Esophagus (tissue), 2 donors: ENCODE measurements around the gene CFAP99. TPM values are rescaled to one million over a fixed set of nuclear protein-coding genes. Genes with fewer than 3 reads are reported as not detected.

Experiments used
- H3K27ac ChIP-seq, 2 donors: one replicate each; pipeline ENCODE4 v1.5.1; 2013; ENCODE audit warnings: low read depth in 2 of 2, mild to moderate bottlenecking in 2 of 2, inconsistent platforms in 1 of 2, low read length in 1 of 2, moderate library complexity in 1 of 2
- H3K27me3 ChIP-seq, 2 donors: one replicate each; pipeline ENCODE4 v1.6.1; 2013; ENCODE audit warnings: low read length in 2 of 2, control low read depth in 1 of 2, mild to moderate bottlenecking in 1 of 2; ENCODE audit not compliant: insufficient read depth in 2 of 2, control insufficient read depth in 1 of 2
- H3K36me3 ChIP-seq, 2 donors: one replicate each; pipeline ENCODE4 v1.6.1; 2013; ENCODE audit warnings: low read length in 1 of 2; ENCODE audit not compliant: control insufficient read depth in 2 of 2, insufficient read depth in 2 of 2
- H3K4me1 ChIP-seq, 2 donors: one replicate each; pipeline ENCODE4 v1.6.1; 2013; ENCODE audit warnings: low read length in 1 of 2; ENCODE audit not compliant: control insufficient read depth in 2 of 2, insufficient read depth in 2 of 2
- H3K4me3 ChIP-seq, 2 donors: one replicate each; pipeline ENCODE4 v1.5.1; 2013; ENCODE audit warnings: low read length in 2 of 2, mild to moderate bottlenecking in 2 of 2, low read depth in 1 of 2, moderate library complexity in 1 of 2
- H3K9me3 ChIP-seq, 2 donors: one replicate each; pipeline ENCODE4 v1.6.1; 2013; ENCODE audit warnings: mild to moderate bottlenecking in 2 of 2, low read depth in 1 of 2, low read length in 1 of 2, moderate library complexity in 1 of 2; ENCODE audit not compliant: control insufficient read depth in 2 of 2, insufficient read depth in 1 of 2
- WGBS, 2 donors: extraction: QIAGEN DNeasy Blood & Tissue Kit; methylation state at CpG; one replicate each; pipeline ENCODE4 v1.1.7; 2013; 5-methylcytosine and 5-hydroxymethylcytosine counted together
- polyA plus RNA-seq, 2 donors: library from polyadenylated mRNA; stranded (reverse); fragments of 200-250 nt; gene quantifications; one replicate each; pipeline ENCODE4 v1.2.3, GENCODE V29; 2013
- donor health status: healthy with polysubstance abuse.
- donor health status: Bipolar disorder and iron deficiency.

CFAP99 gene
- polyA plus RNA-seq, 2 donors, result 0.04 to 0.07 TPM

DNA sequence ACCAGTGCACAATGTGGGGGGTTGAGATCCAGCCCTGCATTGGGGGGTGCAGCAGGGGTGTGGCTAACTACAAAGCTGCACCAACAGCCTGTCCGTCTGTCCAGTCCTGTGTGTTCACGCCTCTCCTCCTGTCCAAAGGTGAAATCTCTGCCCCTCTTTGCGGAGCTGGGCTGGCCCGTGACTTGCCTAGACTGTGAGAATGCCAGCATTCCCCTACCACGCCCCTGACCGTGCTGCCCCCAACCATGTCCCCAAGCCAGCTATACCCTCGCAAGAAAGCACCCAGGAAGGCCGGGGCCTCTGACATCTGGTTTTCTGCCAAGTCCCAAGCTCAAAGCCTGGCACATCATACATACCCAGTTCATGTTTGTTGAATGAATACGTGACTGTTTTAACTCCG, 19.5 kb upstream of the CFAP99 start:
- no peak overlapping the region for H3K27ac ChIP-seq
- H3K36me3 ChIP-seq, result no peaks in the 10 kb centered on the region
- 83 to 84% methylated on average over 10 of the region's 10 CpGs for WGBS, 2 donors
- no peak overlapping the region for H3K4me3 ChIP-seq
- no peaks in the 10 kb centered on the region for H3K27me3 ChIP-seq
- no peaks in the 10 kb centered on the region for H3K9me3 ChIP-seq
- H3K4me1 ChIP-seq, result peaks cover 3 to 18% of the 10 kb centered on the region in 2 donors

DNA sequence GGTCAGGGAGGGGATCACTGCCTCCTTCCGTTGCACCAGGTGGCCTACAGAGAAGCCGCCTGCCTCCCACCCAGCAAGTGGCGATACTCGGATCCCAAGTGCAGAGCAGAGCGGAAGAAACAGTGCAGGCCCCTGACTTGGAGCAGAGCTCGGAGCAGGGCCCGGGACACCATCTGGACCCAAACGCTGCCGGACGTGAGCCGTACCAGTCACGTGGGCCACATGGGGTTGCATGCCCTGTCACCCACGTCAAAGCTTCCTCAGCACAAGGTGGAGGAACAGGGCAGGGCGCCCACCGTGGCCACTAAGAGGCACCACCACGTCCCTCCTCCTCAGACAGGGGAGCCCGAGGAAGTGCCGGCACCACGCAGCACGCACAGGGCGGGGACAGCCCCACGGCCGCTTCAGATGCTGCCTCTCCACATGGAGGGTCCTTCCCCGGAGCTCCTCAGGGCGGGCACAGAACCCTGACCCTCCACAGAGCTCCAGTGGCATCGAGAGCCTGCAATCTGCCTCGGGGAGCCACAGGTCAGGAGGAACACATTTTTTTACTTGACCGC, 19.0 kb upstream of the CFAP99 start:
- no peak overlapping the region for H3K4me3 ChIP-seq
- no peaks in the 10 kb centered on the region for H3K9me3 ChIP-seq
- peaks cover 0 to 16% of the 10 kb centered on the region in 2 donors for H3K4me1 ChIP-seq
- H3K27ac ChIP-seq, result no peak overlapping the region
- WGBS, 2 donors, result 81 to 83% methylated on average over 28 of the region's 28 CpGs
- H3K27me3 ChIP-seq, result no peaks in the 10 kb centered on the region
- H3K36me3 ChIP-seq, result no peaks in the 10 kb centered on the region

DNA sequence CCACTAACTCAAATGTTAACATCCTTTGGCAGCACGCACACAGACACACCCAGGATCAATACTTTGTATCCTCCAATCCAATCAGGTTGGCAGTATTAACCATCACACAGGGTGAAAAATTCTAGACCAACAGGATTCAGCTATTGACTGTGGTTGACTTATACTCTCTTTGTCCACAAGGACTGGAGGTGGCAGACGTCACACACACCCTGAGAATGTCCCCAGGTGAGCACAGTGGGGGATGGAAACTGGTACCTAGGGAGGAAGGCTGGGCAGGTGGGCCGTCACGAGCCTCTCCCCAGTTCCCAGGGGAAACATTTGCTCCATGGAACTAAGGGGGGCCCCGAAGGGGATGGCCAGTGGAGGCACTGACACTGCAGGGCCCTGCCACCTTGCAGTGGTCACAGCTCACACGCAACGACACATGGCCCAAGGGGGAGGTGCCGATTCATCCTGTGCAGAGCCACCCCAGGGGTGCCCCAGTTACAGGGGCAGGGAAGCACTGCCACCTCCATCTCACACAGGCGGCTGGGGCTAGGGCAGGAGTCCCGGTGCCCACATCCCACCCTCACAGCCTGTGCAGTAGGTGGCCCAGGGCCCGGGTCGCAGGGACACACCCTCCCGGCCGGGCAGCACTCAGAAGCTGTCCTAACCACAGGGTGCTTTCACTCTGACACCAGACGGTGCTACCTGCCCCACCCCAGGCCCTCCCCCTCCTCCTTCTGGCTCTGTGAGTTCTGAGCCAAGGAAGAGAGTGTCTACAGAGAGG, 17.7 kb upstream of the CFAP99 start:
- H3K36me3 ChIP-seq, result no peaks in the 10 kb centered on the region
- H3K4me3 ChIP-seq, result no peak overlapping the region
- no peak overlapping the region for H3K27ac ChIP-seq
- no peaks in the 10 kb centered on the region for H3K9me3 ChIP-seq
- WGBS, 2 donors, result 62 to 71% methylated on average over 14 to 15 of the region's 15 CpGs
- no peaks in the 10 kb centered on the region for H3K27me3 ChIP-seq
- peaks cover 0 to 16% of the 10 kb centered on the region in 2 donors for H3K4me1 ChIP-seq

DNA sequence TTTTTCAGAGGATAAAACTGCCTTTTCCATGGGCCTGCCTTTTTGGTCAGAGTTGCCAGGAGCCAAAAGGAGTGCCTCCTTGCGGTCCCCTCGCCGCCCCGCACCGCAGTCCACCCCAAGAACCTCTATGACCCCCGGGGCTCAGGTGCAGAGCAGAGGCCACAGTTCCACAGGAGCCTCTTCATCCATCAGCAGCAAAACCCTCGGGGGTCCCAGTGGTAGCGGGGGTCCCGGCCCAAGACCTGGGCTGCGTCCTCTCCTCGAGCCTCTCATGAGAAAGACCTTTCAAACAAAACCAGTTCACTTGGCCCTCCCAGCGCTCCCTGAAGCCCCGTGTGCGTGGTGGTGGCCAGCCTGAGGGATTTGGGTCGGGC, 17.2 kb upstream of the CFAP99 start:
- no peak overlapping the region for H3K4me3 ChIP-seq
- H3K4me1 ChIP-seq, result peaks cover 0 to 16% of the 10 kb centered on the region in 2 donors
- H3K36me3 ChIP-seq, result no peaks in the 10 kb centered on the region
- H3K9me3 ChIP-seq, result no peaks in the 10 kb centered on the region
- H3K27ac ChIP-seq, result no peak overlapping the region
- no peaks in the 10 kb centered on the region for H3K27me3 ChIP-seq
- WGBS, 2 donors, result 42% methylated on average over 15 of the region's 15 CpGs

DNA sequence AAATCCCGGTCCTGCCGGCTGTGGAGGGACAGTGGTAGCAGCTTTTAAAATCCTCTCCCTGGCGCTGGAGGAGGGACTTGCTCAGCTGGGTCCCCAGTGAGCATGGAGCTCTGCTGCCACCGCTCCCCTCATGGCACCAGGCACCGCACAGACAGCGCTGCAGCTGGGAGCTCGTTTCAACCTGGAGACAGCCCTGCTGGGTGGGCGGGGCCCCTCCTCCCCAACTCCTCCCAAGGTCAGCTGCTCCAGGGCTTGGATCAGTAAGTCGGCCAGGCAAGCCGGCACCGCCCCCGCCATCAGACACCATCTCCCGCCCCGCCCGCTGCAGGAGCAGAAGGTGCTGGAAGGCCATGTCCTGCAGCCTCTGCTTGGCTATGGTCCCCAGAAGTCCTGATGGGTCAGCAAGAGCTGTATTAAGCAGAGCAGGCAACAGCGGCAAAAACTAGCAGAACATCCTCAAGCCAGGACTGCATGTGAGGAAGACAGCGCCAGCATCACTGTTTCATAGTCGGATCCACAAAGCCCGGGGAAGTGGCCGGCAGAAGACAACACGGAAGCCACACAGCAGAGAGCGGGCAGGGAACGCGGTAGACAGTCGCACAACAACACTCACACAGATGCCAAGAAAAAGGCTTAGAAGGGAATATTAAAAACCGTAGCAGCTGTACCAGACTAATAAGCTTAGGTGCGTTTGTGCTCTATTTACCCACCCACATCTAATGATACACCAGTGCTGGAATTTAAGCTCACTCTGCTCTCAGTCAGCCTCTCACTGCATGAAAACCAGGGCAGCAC, 16.5 kb upstream of the CFAP99 start:
- Histone ChIP-seq H3K9me3 (no peaks in the 10 kb centered on the region), H3K27me3 (no peaks in the 10 kb centered on the region), H3K27ac (peak overlapping the region in 1 of 2 donors; percentile 19), H3K4me1 (peaks cover 0 to 16% of the 10 kb centered on the region in 2 donors), H3K4me3 (peak overlapping the region in 1 of 2 donors; percentile 8), H3K36me3 (no peaks in the 10 kb centered on the region)
- 5 to 7% methylated on average over 27 of the region's 27 CpGs for WGBS, 2 donors

DNA sequence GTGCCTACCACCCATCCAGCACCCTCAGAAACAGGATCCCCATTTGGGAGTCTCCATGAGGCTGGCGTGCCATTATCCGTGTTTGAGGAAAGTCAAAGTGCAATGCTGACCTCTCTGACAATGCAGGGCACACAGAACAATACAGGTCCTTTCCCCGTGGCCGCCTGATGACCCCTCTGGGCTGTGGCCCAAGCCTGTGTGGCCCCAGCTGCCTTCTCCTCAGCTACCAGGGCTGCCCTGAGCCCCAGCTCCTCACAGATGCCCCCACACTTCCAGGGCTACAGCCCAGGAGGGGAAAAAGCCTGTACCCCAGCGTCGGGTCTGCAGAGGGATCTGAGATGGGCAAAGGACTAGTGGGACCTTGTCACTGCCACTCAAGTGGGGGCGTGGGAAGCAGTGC, 15.8 kb upstream of the CFAP99 start:
- Histone ChIP-seq H3K4me3 (no peak overlapping the region), H3K36me3 (no peaks in the 10 kb centered on the region), H3K4me1 (peaks cover 0 to 16% of the 10 kb centered on the region in 2 donors), H3K9me3 (no peaks in the 10 kb centered on the region), H3K27ac (no peak overlapping the region), H3K27me3 (no peaks in the 10 kb centered on the region)
- WGBS, 2 donors, result 65 to 75% methylated on average over 7 of the region's 7 CpGs

DNA sequence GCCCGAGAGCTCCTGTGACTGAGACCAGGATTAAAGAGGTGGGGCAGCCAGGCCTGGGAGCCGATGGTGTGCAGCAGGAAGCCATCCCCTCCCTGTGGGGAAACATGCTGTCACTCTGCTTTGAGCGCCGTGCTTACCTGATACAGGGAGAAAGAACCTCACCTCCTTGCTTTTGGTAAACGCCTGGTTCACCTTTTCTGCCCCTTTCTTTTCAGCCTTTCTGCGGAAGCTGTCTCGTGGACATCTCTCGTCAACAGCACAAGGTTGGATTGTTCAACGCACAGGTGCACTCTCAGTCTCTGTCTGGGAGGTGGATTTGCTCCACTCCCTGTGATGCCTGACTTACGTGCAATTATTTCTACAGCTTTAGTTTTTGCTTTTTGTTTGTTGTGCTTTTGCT, 12.3 kb upstream of the CFAP99 start:
- peaks cover 0 to 13% of the 10 kb centered on the region in 2 donors for H3K4me1 ChIP-seq
- 74 to 75% methylated on average over 10 of the region's 10 CpGs for WGBS, 2 donors
- H3K9me3 ChIP-seq, result no peaks in the 10 kb centered on the region
- no peak overlapping the region for H3K27ac ChIP-seq
- H3K27me3 ChIP-seq, result no peaks in the 10 kb centered on the region
- H3K36me3 ChIP-seq, result no peaks in the 10 kb centered on the region
- H3K4me3 ChIP-seq, result no peak overlapping the region

DNA sequence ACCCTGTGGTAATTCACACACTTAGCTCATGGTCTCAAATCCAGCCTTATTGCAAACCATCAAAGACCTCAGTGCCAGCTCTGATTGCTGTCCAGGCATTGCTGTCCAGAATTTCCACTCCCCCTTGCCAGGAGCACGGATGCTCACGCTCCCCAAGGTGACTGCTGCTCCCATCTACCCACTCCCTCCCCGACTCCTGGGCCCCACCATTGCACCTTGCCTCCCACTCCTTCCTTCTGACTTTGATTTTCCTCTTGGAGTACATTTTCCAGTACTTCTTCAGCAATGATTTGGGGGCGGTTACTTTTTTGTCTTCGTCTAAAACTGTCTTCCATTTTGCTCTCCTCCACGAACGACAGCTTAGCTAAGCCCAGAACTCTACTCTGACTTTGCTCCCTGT, 11.8 kb upstream of the CFAP99 start:
- no peaks in the 10 kb centered on the region for H3K36me3 ChIP-seq
- no peaks in the 10 kb centered on the region for H3K9me3 ChIP-seq
- no peak overlapping the region for H3K27ac ChIP-seq
- no peak overlapping the region for H3K4me3 ChIP-seq
- peaks cover 0 to 11% of the 10 kb centered on the region in 2 donors for H3K4me1 ChIP-seq
- WGBS, 2 donors, result 77 to 78% methylated on average over 7 of the region's 7 CpGs
- no peaks in the 10 kb centered on the region for H3K27me3 ChIP-seq

DNA sequence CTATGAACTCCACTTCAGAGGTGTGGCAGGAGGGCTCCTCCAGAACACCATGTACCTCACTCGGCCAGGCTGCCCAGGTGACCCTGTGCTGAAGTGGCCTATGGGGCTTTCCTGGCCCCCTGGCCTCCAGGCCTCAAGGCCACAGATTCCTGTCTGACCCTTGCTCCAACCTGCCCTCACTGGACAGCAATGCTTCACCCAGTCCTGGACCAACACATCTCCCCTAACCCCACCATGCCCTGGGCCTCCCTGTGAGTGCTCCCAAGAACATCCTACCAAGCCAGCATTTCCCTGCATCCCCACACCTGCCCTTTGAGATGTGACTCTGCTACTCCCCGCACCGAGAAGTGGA, 10.8 kb upstream of the CFAP99 start:
- Histone ChIP-seq H3K4me1 (peaks cover under 1 to 15% of the 10 kb centered on the region in 2 donors), H3K9me3 (no peaks in the 10 kb centered on the region), H3K36me3 (no peaks in the 10 kb centered on the region), H3K4me3 (no peak overlapping the region), H3K27ac (no peak overlapping the region), H3K27me3 (no peaks in the 10 kb centered on the region)
- 95 to 97% methylated on average over 3 of the region's 3 CpGs for WGBS, 2 donors
